Common myeloid progenitor, CD34-positive (primary cell): ENCODE results near the gene MLLT3.

Source experiments
- CTCF ChIA-PET: fragments of 350-600 bp; sonication (Branson Sonifier 250); formaldehyde crosslinking; loops from one replicate; lab custom pipeline; 2021; ENCODE audit warnings: antibody characterized with exemption; lab: Charles Lee
- POLR2A ChIA-PET: fragments of 350-600 bp; sonication (Branson Sonifier 250); formaldehyde crosslinking; loops from one replicate; lab custom pipeline; 2021; ENCODE audit warnings: antibody characterized with exemption; lab: Charles Lee
- DNase-seq, 3 donors: peaks; one replicate each; pipeline versions ENCODE4 v3.0.0 to v3.0.0-alpha.2; 2013
- H3K27ac ChIP-seq, 2 experiments: 1 replicate in 1 of 2; 2 replicates in 1 of 2; pipeline ENCODE4 v1.7.0; 2013; ENCODE audit warnings: inconsistent platforms in 2 of 2, low read length in 2 of 2, mild to moderate bottlenecking in 2 of 2, low read depth in 1 of 2, moderate library complexity in 1 of 2; ENCODE audit not compliant: severe bottlenecking in 2 of 2, insufficient read depth in 1 of 2, poor library complexity in 1 of 2
- H3K27me3 ChIP-seq, 5 experiments: replicated peaks in 2 of 5; 1 replicate in 3 of 5; 2 replicates in 2 of 5; pipeline versions ENCODE4 v1.6.1 to v1.7.0; 2013; ENCODE audit warnings: low read length in 4 of 5, mild to moderate bottlenecking in 2 of 5, moderate library complexity in 2 of 5, inconsistent platforms in 1 of 5; ENCODE audit not compliant: insufficient read depth in 5 of 5, control insufficient read depth in 4 of 5
- H3K36me3 ChIP-seq, 4 experiments: 1 replicate in 2 of 4; 2 replicates in 2 of 4; pipeline versions ENCODE4 v1.6.1 to v1.7.0; 2013; ENCODE audit warnings: low read length in 3 of 4, control low read depth in 1 of 4, mild to moderate bottlenecking in 1 of 4; ENCODE audit not compliant: control insufficient read depth in 4 of 4, insufficient read depth in 4 of 4
- H3K4me1 ChIP-seq, 4 experiments: 1 replicate in 3 of 4; 2 replicates in 1 of 4; pipeline versions ENCODE4 v1.6.1 to v1.7.1; 2013; ENCODE audit warnings: low read length in 3 of 4, mild to moderate bottlenecking in 3 of 4, control low read depth in 1 of 4, inconsistent platforms in 1 of 4, moderate library complexity in 1 of 4; ENCODE audit not compliant: control insufficient read depth in 4 of 4, insufficient read depth in 4 of 4; ENCODE audit errors: control extremely low read depth in 1 of 4
- H3K4me3 ChIP-seq, 7 experiments: 1 replicate in 4 of 7; 2 replicates in 3 of 7; pipeline versions ENCODE4 v1.5.1 to v1.7.0; 2013; ENCODE audit warnings: mild to moderate bottlenecking in 7 of 7, low read length in 6 of 7, moderate library complexity in 6 of 7, inconsistent platforms in 2 of 7, low read depth in 2 of 7, control low read depth in 1 of 7; ENCODE audit not compliant: insufficient read depth in 4 of 7, control insufficient read depth in 1 of 7; ENCODE audit errors: extremely low read depth in 1 of 7
- H3K9me3 ChIP-seq, 5 experiments: 1 replicate in 4 of 5; 2 replicates in 1 of 5; pipeline versions ENCODE4 v1.6.1 to v1.7.1; 2013; ENCODE audit warnings: low read length in 4 of 5, mild to moderate bottlenecking in 2 of 5, inconsistent platforms in 1 of 5, low read depth in 1 of 5, moderate library complexity in 1 of 5; ENCODE audit not compliant: control insufficient read depth in 4 of 5, insufficient read depth in 2 of 5; ENCODE audit errors: control extremely low read depth in 1 of 5
- WGBS: methylation state at CpG from one replicate; pipeline ENCODE4 v1.1.5; 2013; ENCODE audit not compliant: insufficient coverage; 5-methylcytosine and 5-hydroxymethylcytosine counted together

Gene MLLT3

GRCh38 chr9:20380546-20380945 lies 241.8 kb downstream of the MLLT3 start:
- Histone ChIP-seq H3K36me3 (peaks cover 0 to 3% (median under 1%) of the 10 kb centered on the region in 4 experiments), H3K27ac (peak overlapping the region; percentile 78 to 89), H3K4me1 (peaks cover 22 to 60% (median 42%) of the 10 kb centered on the region in 4 experiments), H3K4me3 (peak overlapping the region in 6 of 7 experiments; percentile 64 to 97 (median 90)), H3K27me3 (no peaks in the 10 kb centered on the region), H3K9me3 (no peaks in the 10 kb centered on the region)
- ChIA-PET POLR2A (interaction anchor here (1.4 kb wide), 1 partner anchor 17 kb away, joined by 3 read pairs; no protein-coding TSS in a partner anchor), CTCF (interaction anchor here (0.6 to 4.6 kb wide), 7 partner anchors 9 to 249 kb away, joined by 4 to 17 read pairs (median 4); no protein-coding TSS in a partner anchor)
- no peak for DNase-seq
- 0% methylated on average over 1 of the region's 5 CpGs for WGBS

GRCh38 chr9:20379804-20380225 lies 242.5 kb downstream of the MLLT3 start:
- CTCF ChIA-PET: interaction anchor here (0.6 to 4.6 kb wide), 7 partner anchors 9 to 250 kb away, joined by 3 to 17 read pairs (median 4); no protein-coding TSS in a partner anchor

GRCh38 chr9:20378851-20379250 lies 243.4 kb downstream of the MLLT3 start:
- Histone ChIP-seq H3K4me3 (peak overlapping the region in 6 of 7 experiments; percentile 49 to 97 (median 90)), H3K27me3 (no peaks in the 10 kb centered on the region), H3K4me1 (peaks cover 27 to 66% (median 46%) of the 10 kb centered on the region in 4 experiments), H3K36me3 (peaks cover 0 to 6% (median under 1%) of the 10 kb centered on the region in 4 experiments), H3K27ac (peak overlapping the region; percentile 78 to 89), H3K9me3 (no peaks in the 10 kb centered on the region)
- no peak for DNase-seq
- WGBS: 8% methylated on average over 2 of the region's 3 CpGs
- CTCF ChIA-PET: no interaction called here
- POLR2A ChIA-PET: interaction anchor here (0.6 kb wide), 1 partner anchor 45 kb away, joined by 6 read pairs; no protein-coding TSS in a partner anchor

More at GRCh38 chr9:20379804-20380225, 242.5 kb downstream of the MLLT3 start:
- peak overlapping the region; percentile 78 to 89 for H3K27ac ChIP-seq
- H3K36me3 ChIP-seq: peaks cover 0 to 5% (median under 1%) of the 10 kb centered on the region in 4 experiments
- POLR2A ChIA-PET: interaction anchor here (1.4 kb wide), 1 partner anchor 18 kb away, joined by 3 read pairs; no protein-coding TSS in a partner anchor
- WGBS: no CpG with 5 or more reads among the region's 2 CpGs
- DNase-seq: no peak
- no peaks in the 10 kb centered on the region for H3K9me3 ChIP-seq
- H3K4me1 ChIP-seq: peaks cover 22 to 62% (median 44%) of the 10 kb centered on the region in 4 experiments
- H3K4me3 ChIP-seq: peak overlapping the region in 6 of 7 experiments; percentile 64 to 97 (median 90)
- H3K27me3 ChIP-seq: no peaks in the 10 kb centered on the region

- POLR2A ChIA-PET: no interaction called here
- Histone ChIP-seq H3K27me3 (no peaks in the 10 kb centered on the region), H3K4me1 (peaks cover 27 to 67% (median 50%) of the 10 kb centered on the region in 4 experiments), H3K9me3 (no peaks in the 10 kb centered on the region), H3K36me3 (peaks cover 0 to 6% (median under 1%) of the 10 kb centered on the region in 4 experiments), H3K4me3 (peak overlapping the region in 3 of 7 experiments; percentile 31 to 91 (median 54)), H3K27ac (peak overlapping the region; percentile 78 to 89)
- CTCF ChIA-PET: interaction anchor here (0.9 to 2.0 kb wide), 4 partner anchors 17 to 30 kb away, joined by 3 to 6 read pairs (median 4); no protein-coding TSS in a partner anchor
- DNase-seq: no peak
These were observed 244.5 kb downstream of the MLLT3 start for GRCh38 chr9:20377790-20378189.

- CTCF ChIA-PET: interaction anchor here (0.7 to 2.0 kb wide), 4 partner anchors 18 to 239 kb away, joined by 3 to 5 read pairs (median 4); no protein-coding TSS in a partner anchor
- peaks cover 27 to 65% (median 45%) of the 10 kb centered on the region in 4 experiments for H3K4me1 ChIP-seq
- no peaks in the 10 kb centered on the region for H3K9me3 ChIP-seq
- POLR2A ChIA-PET: interaction anchor here (0.8 kb wide), 1 partner anchor 21 kb away, joined by 3 read pairs; no protein-coding TSS in a partner anchor
- peak overlapping the region in 6 of 7 experiments; percentile 30 to 91 (median 52) for H3K4me3 ChIP-seq
- peaks cover 0 to 6% (median 2%) of the 10 kb centered on the region in 4 experiments for H3K36me3 ChIP-seq
- no peaks in the 10 kb centered on the region for H3K27me3 ChIP-seq
- H3K27ac ChIP-seq: peak overlapping the region; percentile 29 to 80
- no CpG with 5 or more reads among the region's 4 CpGs for WGBS
- peak in 2 of 3 donors; percentile 43 to 60 for DNase-seq
These were observed 245.4 kb downstream of the MLLT3 start for GRCh38 chr9:20376731-20377375.

- Histone ChIP-seq H3K4me1 (peaks cover 27 to 67% (median 44%) of the 10 kb centered on the region in 4 experiments), H3K27me3 (no peaks in the 10 kb centered on the region), H3K27ac (peak overlapping the region in 1 of 2 experiments; percentile 7), H3K4me3 (peak overlapping the region in 2 of 7 experiments; percentile 54 to 91), H3K36me3 (peaks cover 0 to 11% (median 5%) of the 10 kb centered on the region in 4 experiments), H3K9me3 (no peaks in the 10 kb centered on the region)
- DNase-seq: no peak
- 67% methylated on average over 1 of the region's 4 CpGs for WGBS
- POLR2A ChIA-PET: interaction anchor here (0.8 kb wide), 1 partner anchor 22 kb away, joined by 3 read pairs; no protein-coding TSS in a partner anchor
- CTCF ChIA-PET: interaction anchor here (1.0 to 1.2 kb wide), 2 partner anchors 19 to 31 kb away, joined by 3 to 4 read pairs; no protein-coding TSS in a partner anchor
These were observed 246.3 kb downstream of the MLLT3 start for GRCh38 chr9:20376042-20376441.
